GM04503 (cell line): ENCODE results near the gene IGFBP5.

Source experiments
- DNase-seq: peaks from one replicate; pipeline ENCODE4 v3.0.0-alpha.2; 2012; ENCODE audit warnings: low read depth

Gene IGFBP5

GRCh38 chr2:216688731-216689340 is 6.5 kb downstream of the IGFBP5 start:
- DNase-seq, result no peak

- no peak for DNase-seq
These were observed 7.7 kb downstream of the IGFBP5 start for GRCh38 chr2:216687646-216688045.

- no peak for DNase-seq
These were observed 8.2 kb downstream of the IGFBP5 start for GRCh38 chr2:216687111-216687510.

GRCh38 chr2:216685327-216685875 is 9.9 kb downstream of the IGFBP5 start:
- DNase-seq, result no peak

- DNase-seq, result peak; percentile 90
These were observed 11.5 kb downstream of the IGFBP5 start for GRCh38 chr2:216683846-216684245.

- DNase-seq, result no peak
These were observed 13.7 kb downstream of the IGFBP5 start for GRCh38 chr2:216681683-216682082.

GRCh38 chr2:216680951-216681629 is 14.3 kb downstream of the IGFBP5 start:
- no peak for DNase-seq

GRCh38 chr2:216679658-216680024 is 15.7 kb downstream of the IGFBP5 start:
- DNase-seq, result no peak

- no peak for DNase-seq
These were observed 16.3 kb downstream of the IGFBP5 start for GRCh38 chr2:216678813-216679657.

- DNase-seq, result no peak
These were observed 17.3 kb downstream of the IGFBP5 start for GRCh38 chr2:216678098-216678465.

GRCh38 chr2:216677439-216678097 is 17.8 kb downstream of the IGFBP5 start:
- no peak for DNase-seq

GRCh38 chr2:216676630-216677029 is 18.7 kb downstream of the IGFBP5 start:
- DNase-seq, result no peak

GRCh38 chr2:216674376-216674775 is 21.0 kb downstream of the IGFBP5 start:
- DNase-seq, result no peak

GRCh38 chr2:216673609-216674008 is 21.7 kb downstream of the IGFBP5 start:
- no peak for DNase-seq

GRCh38 chr2:216673021-216673420 is 22.3 kb downstream of the IGFBP5 start:
- no peak for DNase-seq

GRCh38 chr2:216672466-216672865 is 22.9 kb downstream of the IGFBP5 start:
- DNase-seq, result no peak

- no peak for DNase-seq
These were observed 23.5 kb downstream of the IGFBP5 start for GRCh38 chr2:216671791-216672343.

- no peak for DNase-seq
These were observed 24.3 kb downstream of the IGFBP5 start for GRCh38 chr2:216671081-216671411.

- no peak for DNase-seq
These were observed 24.9 kb downstream of the IGFBP5 start for GRCh38 chr2:216670266-216671080.

GRCh38 chr2:216666461-216667233 is 28.7 kb downstream of the IGFBP5 start:
- no peak for DNase-seq
